HG03103 (cell line): ENCODE data around the gene PCNT.

Experiments
- ATAC-seq: cut with Tn5 transposase; IDR thresholded peaks from one replicate; pipeline ENCODE4 v1.9.1; 2021; ENCODE audit warnings: low read depth; ENCODE audit not compliant: unreplicated experiment

The PCNT gene

DNA sequence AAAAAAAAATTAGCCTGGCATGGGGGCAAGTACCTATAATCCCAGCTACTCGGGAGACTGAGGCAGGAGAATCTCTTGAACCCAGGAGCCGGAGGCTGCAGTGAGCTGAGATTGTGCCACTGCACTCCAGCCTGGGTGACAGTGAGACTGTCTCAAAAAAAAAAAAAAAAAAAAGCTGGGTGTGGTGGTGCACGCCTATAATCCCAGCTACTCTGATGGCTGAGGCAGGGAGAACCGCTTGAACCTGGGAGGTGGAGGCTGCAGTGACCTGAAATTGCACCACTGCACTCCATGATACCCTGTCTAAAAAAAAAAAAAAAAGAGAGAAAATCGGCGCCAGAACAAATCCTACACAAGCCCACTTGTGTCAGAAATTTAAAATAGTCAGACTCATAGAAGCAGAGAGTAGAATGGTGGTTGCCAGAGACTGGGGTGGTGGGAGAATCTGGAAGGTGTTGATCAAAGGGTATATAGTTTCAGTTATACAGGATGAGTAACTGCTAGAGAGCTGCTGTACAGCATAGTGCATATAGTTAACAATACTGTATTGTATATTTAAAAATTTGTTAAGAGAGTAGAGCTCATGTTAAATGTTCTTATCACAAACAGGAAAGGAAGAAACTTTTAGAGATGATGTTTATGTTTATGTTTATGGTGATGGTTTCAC lies 144.3 kb downstream of the PCNT start:
- no peak for ATAC-seq

DNA sequence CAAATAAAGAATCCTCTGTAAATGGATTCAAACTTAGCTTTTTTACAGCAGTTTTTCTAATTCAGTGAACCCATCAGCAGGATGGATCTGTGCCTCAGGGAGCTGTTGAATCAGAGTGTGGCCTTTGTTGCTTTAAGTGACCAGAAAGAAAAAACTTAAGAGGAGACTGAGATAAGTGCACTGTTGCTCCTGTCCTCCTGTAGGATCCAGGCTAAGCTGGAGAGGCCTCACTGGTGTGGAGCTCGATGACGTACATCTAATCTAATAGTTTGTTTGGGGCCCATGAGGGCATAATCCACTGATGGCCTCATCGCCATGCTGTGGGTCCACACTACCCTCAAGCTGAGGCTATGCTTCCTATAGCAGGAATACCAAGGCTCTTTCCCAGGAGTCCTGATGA lies 145.3 kb downstream of the PCNT start:
- ATAC-seq: no peak

GRCh38 chr21:46471514-46471913 lies 147.6 kb downstream of the PCNT start:
- no peak for ATAC-seq

- ATAC-seq: no peak
Measured at GRCh38 chr21:46472246-46472645, 148.3 kb downstream of the PCNT start.

DNA sequence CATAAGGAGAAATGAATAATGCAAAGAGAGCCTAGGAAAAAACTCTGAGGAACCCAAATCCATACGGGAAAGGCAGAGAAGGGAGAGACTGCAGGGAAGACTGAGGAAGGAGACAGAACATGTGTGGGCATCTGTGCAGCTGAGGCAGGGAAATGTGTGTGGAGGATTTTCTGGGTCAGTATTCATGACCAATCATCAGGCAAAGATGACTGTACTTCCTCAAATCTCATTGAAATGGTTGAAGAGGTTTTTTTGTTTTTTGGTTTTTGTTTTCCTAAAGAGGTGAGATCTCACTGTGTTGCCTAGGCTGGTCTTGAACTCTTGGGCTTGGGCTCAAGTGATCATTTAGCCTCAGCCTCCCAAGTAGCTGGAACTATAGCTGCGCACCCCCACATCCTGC lies 150.4 kb downstream of the PCNT start:
- no peak for ATAC-seq

DNA sequence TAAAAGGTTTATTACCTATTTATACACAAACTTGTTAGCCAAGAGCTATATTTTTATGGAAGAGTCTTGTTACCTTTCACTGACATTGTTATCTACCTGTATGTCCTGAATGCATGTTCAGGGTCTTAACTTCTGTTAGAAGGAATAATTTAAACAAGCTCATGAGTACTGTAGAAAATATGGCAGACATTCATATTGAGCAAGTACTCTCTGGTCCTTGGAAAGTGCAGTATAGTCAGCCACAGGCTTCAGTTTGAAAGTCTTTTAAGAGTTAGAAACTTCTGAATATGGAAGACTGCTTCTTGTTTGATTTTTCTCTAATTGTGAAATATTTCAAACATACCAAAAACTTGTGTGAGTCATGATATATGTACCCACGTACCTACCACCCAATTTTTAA lies 151.3 kb downstream of the PCNT start:
- ATAC-seq: no peak

GRCh38 chr21:46477765-46478164 lies 153.8 kb downstream of the PCNT start:
- no peak for ATAC-seq

GRCh38 chr21:46478910-46479309 lies 155.0 kb downstream of the PCNT start:
- ATAC-seq: no peak

DNA sequence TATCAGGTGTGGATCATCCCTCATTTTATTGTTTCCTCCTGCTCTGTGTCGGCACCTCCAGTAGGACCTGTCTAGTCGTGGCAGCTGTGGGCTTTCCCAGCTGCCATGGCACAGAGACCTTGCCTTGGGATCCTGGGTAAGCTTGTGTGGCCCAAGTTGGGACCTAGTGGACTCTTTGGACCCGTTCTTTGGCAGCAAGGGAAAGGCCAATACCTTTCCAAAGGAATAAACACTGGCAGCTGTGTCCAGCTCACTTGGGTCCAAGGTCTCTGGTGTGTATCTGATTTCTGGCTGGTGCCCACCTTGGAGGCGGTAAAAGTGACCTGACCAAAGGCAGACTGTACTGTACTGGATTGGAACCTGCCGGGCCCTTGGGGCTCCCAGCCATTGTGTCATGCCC lies 156.5 kb downstream of the PCNT start:
- no peak for ATAC-seq

GRCh38 chr21:46482225-46482845 lies 158.4 kb downstream of the PCNT start:
- ATAC-seq: no peak

- ATAC-seq: no peak
Measured at GRCh38 chr21:46482846-46483231, 158.9 kb downstream of the PCNT start.

- no peak for ATAC-seq
Measured at GRCh38 chr21:46483300-46484295, 159.6 kb downstream of the PCNT start.

- ATAC-seq: no peak
Measured at GRCh38 chr21:46486481-46487126, 162.6 kb downstream of the PCNT start.

- no peak for ATAC-seq
Measured at GRCh38 chr21:46489162-46489663, 165.3 kb downstream of the PCNT start.

DNA sequence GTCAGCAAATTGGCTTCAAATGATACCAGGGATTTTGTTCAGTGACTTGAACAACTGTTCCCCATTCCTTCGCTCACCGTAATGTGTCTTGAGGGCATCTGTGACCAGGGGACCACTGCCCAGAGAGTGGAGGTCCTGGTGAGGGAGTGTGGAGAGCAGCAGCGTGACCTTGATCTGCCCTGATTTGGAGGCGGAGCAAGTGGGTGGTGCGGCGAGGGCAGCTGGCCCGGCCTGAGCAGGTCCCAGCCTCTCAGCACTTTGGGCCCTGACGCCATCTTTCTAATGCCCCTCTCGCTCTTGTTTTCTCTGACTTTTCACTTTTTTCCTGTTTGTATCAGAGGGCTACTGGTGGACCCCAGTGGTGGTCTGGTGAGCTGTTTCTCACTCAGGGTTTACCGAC lies 165.8 kb downstream of the PCNT start:
- ATAC-seq: no peak

GRCh38 chr21:46491553-46491952 lies 167.6 kb downstream of the PCNT start:
- no peak for ATAC-seq

- no peak for ATAC-seq
Measured at GRCh38 chr21:46492851-46493250, 168.9 kb downstream of the PCNT start.

- ATAC-seq: no peak
Measured at GRCh38 chr21:46493828-46494227, 169.9 kb downstream of the PCNT start.
